ENCODE measurements around the gene WDR76. TPM values are rescaled to one million over a fixed set of nuclear protein-coding genes. Genes with fewer than 3 reads are reported as not detected.
"Not testable (repeated sequence)": the region's sequence is repeated elsewhere in the genome, so short reads cannot be mapped to it uniquely, and the experiment has no call there.

The WDR76 gene
- 10 to 100 TPM; 13.7 to 15.7 (median 14.7) TPM for polyA plus RNA-seq (ENCODE audit: insufficient read length in 4 of 4)

DNA sequence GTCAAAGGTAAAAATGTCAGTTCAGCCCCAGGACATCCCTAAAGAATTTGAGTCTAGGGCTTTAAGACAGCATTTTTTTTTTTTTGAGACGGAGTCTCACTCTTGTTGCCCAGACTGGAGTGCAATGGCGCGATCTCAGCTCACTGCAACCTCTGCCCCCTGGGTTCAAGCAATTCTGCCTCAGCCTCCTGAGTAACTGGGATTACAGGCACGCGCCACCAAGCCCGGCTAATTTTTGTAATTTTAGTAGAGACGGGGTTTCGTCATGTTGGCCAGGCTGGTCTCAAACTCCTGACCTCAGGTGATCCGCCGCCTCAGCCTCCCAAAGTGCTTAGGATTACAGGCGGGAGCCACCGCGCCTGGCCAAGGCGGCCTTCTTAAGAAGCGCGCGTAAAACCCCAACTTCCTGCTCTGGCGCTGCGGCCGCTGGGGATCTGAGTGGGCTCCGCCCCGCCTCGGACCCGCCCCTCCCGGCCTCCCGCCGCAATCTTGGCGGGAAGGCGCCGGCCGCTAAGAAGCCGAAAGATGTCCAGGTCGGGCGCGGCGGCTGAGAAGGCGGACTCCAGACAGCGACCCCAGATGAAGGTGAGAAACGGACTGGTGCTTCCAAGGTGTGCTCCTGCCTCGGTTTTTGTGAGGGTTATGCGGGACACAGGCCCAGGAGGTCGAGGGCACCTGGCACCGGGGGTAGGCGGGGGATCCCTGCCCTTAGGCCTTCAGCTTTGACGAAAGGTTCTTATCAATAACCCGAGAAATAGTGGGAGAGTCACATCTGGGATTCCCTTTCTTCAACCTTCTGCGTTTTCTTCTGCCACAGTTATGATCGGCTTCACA lies at the start of gene WDR76:
Gene WDR76, plus strand, starts transcription at position 495 of the 834 bp plus-strand sequence. Its CDS starts 31 bp downstream, at position 526.
- peak in 3 of 4 donors; percentile 48 to 73 (median 68) for DNase-seq (ENCODE audit: low read depth in 4 of 4, low spot score in 2 of 4)

GRCh38 chr15:43777267-43777914 lies 49.4 kb upstream of the WDR76 start:
- peak in 1 of 4 donors; percentile 67 for DNase-seq (ENCODE audit: low read depth in 4 of 4, low spot score in 2 of 4)

- DNase-seq (ENCODE audit: low read depth in 4 of 4, low spot score in 2 of 4): no peak
Measured at GRCh38 chr15:43779016-43779415, 47.8 kb upstream of the WDR76 start.

GRCh38 chr15:43789409-43789808 lies 37.4 kb upstream of the WDR76 start:
- DNase-seq (ENCODE audit: low read depth in 4 of 4, low spot score in 2 of 4): no peak

GRCh38 chr15:43791993-43792760 lies 34.6 kb upstream of the WDR76 start, which contains the start of gene SERF2:
TSS of gene SERF2 (plus strand) at chr15:43792320. CDS start at chr15:43792377, 57 bp downstream.
- DNase-seq (ENCODE audit: low read depth in 4 of 4, low spot score in 2 of 4): peak; percentile 91 to 99 (median 99)

DNA sequence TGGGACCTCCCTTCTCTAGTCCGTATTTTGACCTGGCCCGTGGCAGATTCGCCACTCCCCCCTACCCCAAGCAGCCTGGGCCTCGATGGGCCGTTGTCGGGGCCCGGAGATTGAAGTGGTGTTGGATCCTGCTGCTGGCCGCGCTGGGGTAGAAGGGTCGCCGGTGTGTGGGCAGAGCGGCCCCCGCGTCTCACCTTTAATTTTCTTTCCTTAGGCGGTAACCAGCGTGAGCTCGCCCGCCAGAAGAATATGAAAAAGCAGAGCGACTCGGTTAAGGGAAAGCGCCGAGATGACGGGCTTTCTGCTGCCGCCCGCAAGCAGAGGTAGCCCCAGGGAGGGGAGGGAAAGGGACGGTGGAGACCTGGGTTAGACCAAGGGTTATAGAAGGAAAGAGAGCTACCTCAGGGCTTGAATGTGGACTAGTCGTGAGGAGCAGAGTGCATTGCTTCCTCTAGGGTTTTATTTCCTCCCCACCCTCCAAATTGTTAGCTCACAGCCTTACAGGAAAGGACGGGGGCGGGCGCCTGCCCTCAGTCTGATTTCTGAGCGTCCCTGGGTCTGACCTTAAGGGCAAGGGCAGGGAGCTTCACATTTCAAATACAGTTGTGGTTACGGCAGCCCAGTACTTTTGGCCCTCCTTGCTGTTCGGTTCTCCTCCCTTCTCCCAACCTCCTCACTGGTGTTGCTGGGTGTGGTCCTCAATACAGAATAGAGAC lies 33.9 kb upstream of the WDR76 start:
- no peak for DNase-seq (ENCODE audit: low read depth in 4 of 4, low spot score in 2 of 4)

DNA sequence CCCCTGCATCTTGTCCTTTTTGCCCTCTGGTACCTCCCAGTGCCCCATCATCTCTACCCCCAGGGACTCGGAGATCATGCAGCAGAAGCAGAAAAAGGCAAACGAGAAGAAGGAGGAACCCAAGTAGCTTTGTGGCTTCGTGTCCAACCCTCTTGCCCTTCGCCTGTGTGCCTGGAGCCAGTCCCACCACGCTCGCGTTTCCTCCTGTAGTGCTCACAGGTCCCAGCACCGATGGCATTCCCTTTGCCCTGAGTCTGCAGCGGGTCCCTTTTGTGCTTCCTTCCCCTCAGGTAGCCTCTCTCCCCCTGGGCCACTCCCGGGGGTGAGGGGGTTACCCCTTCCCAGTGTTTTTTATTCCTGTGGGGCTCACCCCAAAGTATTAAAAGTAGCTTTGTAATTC lies 33.2 kb upstream of the WDR76 start:
- no peak for DNase-seq (ENCODE audit: low read depth in 4 of 4, low spot score in 2 of 4)

- DNase-seq (ENCODE audit: low read depth in 4 of 4, low spot score in 2 of 4): no peak
Measured at GRCh38 chr15:43794269-43795037, 32.3 kb upstream of the WDR76 start.

- DNase-seq (ENCODE audit: low read depth in 4 of 4, low spot score in 2 of 4): no peak
Measured at GRCh38 chr15:43795197-43795596, 31.6 kb upstream of the WDR76 start.

DNA sequence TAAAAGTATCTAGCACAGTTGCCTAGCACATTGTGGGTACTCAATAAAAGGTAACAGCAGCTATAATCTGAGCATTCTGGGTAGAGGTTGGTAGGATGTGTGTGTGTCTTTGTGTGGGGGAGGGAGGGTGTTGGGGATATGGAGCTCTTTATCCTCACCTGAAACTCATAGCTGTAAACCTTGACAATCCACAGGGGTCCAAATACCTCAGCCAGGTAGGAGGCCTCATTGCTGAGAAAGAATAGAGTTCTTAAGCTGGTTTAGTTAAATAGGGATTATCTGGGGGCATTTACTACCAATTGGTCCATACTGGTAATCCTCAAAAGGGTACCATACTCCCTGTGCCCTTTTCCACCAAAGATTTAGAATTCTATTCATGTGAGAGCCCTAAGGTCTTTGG lies 30.8 kb upstream of the WDR76 start:
- no peak for DNase-seq (ENCODE audit: low read depth in 4 of 4, low spot score in 2 of 4)

GRCh38 chr15:43796566-43796965 lies 30.2 kb upstream of the WDR76 start:
- DNase-seq (ENCODE audit: low read depth in 4 of 4, low spot score in 2 of 4): no peak

DNA sequence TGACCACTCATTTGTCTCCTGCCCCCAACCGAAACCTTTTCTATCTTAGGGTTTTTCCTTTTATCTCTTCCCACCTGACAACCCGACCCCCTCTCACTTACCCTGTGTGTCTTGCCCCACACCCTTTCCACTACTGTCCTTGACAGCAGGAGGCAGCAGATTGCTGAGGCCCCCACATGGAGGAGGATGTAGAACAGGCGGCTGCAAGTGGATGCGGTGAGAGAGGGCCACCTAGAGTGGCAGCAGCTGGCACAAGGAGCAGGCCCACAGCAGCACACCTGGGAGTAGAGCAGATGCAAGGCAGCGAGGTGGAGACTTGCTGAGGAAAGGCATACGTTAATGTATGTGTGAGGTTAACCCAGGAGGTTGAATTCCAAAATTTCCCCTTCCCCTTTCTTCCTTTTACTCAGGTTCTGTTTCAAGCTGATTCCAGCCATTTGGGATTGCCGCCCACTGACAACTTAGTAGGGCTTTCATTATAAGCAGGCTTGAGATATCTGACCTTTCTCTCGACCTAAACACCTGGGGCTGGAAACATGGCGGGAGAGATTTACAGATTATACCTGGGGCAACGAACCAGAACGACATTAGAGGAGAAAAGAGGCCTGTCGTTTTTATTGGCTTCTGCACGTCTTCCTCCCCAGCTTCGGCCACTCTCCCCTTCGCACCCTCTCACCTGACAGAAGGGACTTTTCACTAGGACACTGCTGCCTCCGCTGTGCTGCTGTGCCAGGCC lies 27.4 kb upstream of the WDR76 start:
- no peak for DNase-seq (ENCODE audit: low read depth in 4 of 4, low spot score in 2 of 4)

DNA sequence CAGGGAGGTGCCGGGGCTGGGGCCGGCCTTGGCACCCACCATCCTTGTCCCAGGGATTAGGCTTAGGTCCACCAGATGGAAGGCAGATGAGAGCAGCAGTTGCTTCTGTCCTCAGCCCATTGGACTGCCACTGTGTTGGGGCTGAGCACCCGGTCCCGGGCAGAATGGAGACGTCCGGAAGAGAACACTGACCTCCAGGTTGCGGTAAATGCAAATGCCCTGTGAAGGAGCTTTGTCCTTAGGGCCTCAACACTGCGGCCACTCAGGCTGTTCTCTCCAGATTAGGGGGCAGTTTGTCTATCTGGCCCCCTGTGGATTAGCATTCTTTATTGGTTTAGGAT lies 26.9 kb upstream of the WDR76 start, which contains the start of gene SERINC4:
Gene SERINC4, minus strand, starts transcription at position 276 of the 341 bp plus-strand sequence. Its CDS starts 234 bp downstream, at position 42.
- DNase-seq (ENCODE audit: low read depth in 4 of 4, low spot score in 2 of 4): no peak

DNA sequence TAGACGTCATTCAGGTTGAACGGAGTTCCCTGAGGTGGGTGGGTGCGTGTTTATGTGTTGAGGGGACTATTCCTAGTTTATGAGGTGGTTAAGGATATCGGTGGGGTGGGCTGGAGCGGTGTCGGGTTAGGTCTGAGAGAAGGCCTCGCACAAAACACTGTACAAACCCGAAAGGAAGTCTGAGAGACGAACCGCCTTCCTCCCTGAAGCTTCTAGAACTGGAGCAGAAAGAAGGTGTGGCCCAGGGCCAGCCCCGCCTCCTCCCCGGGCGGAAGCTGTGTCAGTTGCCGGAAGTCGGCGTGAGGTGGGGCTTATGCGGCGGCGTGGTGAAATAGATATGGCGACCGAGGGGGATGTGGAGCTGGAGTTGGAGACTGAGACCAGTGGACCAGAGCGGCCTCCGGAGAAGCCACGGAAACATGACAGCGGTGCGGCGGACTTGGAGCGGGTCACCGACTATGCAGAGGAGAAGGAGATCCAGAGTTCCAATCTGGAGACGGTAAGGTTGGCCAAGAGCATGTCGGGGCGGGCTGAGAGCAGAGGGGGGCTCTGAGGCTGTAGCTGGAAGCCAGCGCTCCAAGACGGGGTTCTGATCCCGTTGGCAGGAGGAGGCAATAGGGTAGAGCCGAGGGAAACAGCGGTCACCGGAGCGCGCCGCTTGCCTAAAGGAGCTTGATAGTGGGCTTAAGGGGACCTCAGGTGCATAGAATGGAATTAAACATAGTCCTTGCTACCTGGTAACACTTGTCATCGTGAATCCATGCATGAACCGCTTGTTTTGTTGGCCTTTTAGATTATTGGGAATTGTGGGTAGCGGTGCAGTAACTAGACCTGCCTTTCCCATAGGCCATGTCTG lies 26.3 kb upstream of the WDR76 start, which contains the start of gene HYPK:
Gene HYPK, plus strand, starts transcription at position 314 of the 856 bp plus-strand sequence. Its CDS starts 24 bp downstream, at position 338.
- DNase-seq (ENCODE audit: low read depth in 4 of 4, low spot score in 2 of 4): peak in 3 of 4 donors; percentile 52 to 86 (median 78)

DNA sequence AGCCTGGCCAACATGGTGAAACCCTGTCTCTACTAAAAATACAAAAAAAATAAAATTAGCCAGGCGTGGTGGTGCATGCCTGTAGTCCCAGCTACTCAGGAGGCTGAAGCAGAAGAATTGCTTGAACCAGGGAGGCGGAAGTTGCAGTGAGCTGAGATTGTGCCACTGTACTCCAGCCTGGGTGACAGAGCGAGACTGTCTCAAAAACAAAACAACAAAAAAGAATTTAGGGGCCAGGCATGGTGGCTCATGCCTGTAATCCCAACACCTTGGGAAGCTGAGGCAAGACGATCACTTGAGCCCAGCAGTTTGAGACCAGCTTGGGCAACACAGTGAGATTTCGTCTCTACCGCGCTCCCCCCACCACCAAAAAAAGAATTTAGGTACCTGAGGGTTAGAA lies 24.1 kb upstream of the WDR76 start:
- not testable (repeated sequence) for DNase-seq (ENCODE audit: low read depth in 4 of 4, low spot score in 2 of 4)

DNA sequence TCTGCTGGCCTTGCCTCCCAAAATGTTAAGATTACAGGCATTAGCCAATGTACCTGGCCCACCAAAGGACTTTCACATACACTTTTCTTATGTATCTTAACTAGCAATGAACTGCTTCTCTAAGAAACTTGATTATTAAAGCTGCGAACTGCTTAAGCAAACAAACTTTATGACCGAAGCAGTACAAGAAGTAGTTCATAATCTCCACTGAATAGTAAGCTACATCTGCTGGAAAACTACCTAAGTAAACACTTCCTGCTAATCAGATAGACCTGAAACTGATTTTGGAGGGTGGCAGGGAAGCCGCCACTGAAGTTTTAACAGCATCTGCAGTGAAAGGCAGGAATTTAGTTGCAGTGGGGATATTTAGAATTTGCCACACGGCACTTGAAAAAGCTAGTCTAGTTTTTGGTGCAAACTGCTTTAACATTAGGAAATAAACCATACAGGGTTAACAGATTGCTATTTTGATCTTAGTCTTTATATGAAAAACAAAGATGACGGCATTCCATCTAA lies 18.3 kb upstream of the WDR76 start:
- DNase-seq (ENCODE audit: low read depth in 4 of 4, low spot score in 2 of 4): no peak

DNA sequence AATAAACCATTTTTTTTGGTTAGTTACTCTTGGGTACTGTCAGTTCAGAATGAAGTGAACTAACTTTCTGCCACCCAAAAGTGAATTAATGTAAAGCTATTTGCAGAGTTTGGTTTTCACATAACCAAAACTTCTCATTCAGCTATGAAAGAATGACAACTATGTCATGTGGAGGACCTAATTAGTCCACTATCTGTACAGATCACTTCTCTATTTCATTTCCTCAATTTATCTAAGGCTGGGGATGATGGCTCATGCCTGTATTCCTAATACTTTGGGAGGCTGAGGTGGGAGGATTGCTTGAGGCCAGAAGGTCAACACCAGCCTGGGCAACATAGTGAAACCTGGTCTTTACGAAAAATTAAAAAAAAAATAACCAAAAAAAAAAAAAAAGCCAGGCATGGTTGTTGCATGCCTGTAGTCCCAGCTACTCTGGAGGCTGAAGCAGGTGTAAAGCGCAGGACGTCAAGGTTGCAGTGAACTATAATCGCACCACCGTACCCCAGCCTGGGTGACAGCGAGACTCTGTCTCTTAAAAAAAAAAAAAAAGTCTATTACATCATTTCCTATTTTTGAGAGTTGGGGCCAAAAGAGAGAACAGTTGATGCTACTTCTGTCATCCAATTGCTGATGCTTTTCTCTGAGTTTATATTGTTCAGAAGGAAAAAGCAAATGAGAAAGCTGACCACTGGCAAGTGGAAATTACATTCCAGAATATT lies 17.7 kb upstream of the WDR76 start:
- DNase-seq (ENCODE audit: low read depth in 4 of 4, low spot score in 2 of 4): no peak
